ENCODE data around the gene WBP4. TPM values are rescaled to one million over a fixed set of nuclear protein-coding genes. Genes with fewer than 3 reads are reported as not detected.

Gene WBP4
- total RNA-seq, 1 donor from 2014 or later, result 10.6 TPM

DNA sequence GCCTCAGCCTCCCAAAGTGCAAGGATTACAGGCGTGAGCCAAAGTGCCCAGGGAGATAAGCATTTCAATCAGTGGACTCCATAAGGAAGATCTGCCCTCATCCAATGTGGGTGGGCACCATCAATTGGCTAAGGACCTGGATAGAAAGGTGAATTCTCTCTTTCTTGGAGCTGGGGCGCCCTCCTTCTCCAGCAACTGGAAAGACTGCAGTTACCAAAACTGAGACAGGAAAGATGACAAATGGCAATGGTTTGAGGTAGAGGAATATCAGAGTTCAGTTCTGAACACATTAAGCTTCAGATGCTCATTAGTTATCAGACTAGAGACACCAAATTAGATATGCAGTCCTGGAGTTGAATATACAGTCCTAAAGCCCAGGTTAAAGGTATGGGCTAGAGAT, 31.7 kb upstream of the WBP4 start:
- H3K36me3 Mint-ChIP-seq (ENCODE audit: low read depth, unreplicated experiment), result peaks cover 9% of the 10 kb centered on the region
- Histone ChIP-seq H3K36me3 (ENCODE audit: insufficient read depth, low read length) (no peaks in the 10 kb centered on the region), H3K4me3 (ENCODE audit: insufficient read depth, low read depth, low read length) (no peak overlapping the region), H2AFZ (ENCODE audit: low read depth, low read length) (no peak overlapping the region), H3K4me2 (ENCODE audit: low read length) (no peak overlapping the region), H4K20me1 (ENCODE audit: insufficient read depth, low read length) (peaks cover 72% of the 10 kb centered on the region), H3K79me2 (ENCODE audit: insufficient read depth, low read length) (peaks cover 39% of the 10 kb centered on the region), H3K27ac (ENCODE audit: low read depth, low read length) (no peak overlapping the region), H3K9me3 (ENCODE audit: insufficient read depth, low read depth, low read length) (no peaks in the 10 kb centered on the region), H3K4me1 (ENCODE audit: insufficient read depth, low read length) (no peaks in the 10 kb centered on the region), H3K27me3 (ENCODE audit: insufficient read depth, low read length) (no peaks in the 10 kb centered on the region), H3K9ac (ENCODE audit: low read length) (no peak overlapping the region)
- H3K27me3 Mint-ChIP-seq (ENCODE audit: low read depth, unreplicated experiment), result no peaks in the 10 kb centered on the region
- TF ChIP-seq EZH2 (IDR thresholded peaks at IDR 0.05; ENCODE audit: insufficient read depth, low read length) (no peak), CTCF (IDR thresholded peaks at IDR 0.05; ENCODE audit: insufficient read depth, low read depth, low read length) (no peak)
- H3K4me3 Mint-ChIP-seq (ENCODE audit: unreplicated experiment), result no peak overlapping the region
- peaks cover 14% of the 10 kb centered on the region for H3K4me1 Mint-ChIP-seq (ENCODE audit: low read depth, unreplicated experiment)
- FAIRE-seq (no peak), DNase-seq (ENCODE audit: low read depth) (no peak)
- no peaks in the 10 kb centered on the region for H3K9me3 Mint-ChIP-seq (ENCODE audit: unreplicated experiment)
- no peak overlapping the region for H3K27ac Mint-ChIP-seq (ENCODE audit: unreplicated experiment)

DNA sequence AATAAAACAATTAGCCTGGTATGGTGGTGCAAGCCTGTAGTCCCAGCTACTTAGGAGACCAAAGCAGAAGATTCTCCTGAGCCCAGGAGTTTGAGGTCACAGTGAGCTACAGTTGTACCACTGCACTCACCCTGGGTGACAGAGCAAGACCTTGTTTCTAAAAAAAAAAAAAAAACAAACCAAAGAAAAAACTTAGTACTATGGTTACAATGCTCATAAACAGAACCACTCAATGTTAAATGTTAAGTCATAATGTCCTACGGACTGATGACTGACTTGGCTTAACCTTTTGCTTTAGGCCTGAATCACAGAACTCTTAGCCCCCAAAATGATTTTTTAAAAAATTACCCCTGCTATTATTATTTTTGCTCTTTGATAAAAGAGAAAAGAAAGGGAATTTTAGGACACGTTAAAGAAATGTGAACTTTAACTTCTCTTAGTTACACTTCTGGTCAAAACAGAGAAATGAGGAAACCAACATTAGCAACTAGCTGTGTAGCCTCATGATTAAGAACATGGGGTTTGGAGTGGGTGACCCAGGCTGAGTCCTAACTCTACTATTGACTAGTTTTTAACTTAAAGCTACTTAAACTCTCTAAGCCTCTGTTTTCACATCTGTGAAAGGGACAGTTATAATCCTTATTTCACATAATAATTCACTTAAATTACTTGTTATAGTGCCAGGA, 28.5 kb upstream of the WBP4 start:
- Mint-ChIP-seq H3K36me3 (ENCODE audit: low read depth, unreplicated experiment) (peaks cover 4% of the 10 kb centered on the region), H3K27me3 (ENCODE audit: low read depth, unreplicated experiment) (no peaks in the 10 kb centered on the region), H3K27ac (ENCODE audit: unreplicated experiment) (no peak overlapping the region), H3K4me1 (ENCODE audit: low read depth, unreplicated experiment) (peaks cover 8% of the 10 kb centered on the region), H3K4me3 (ENCODE audit: unreplicated experiment) (no peak overlapping the region), H3K9me3 (ENCODE audit: unreplicated experiment) (no peaks in the 10 kb centered on the region)
- DNase-seq (ENCODE audit: low read depth) (no peak), FAIRE-seq (no peak)
- Histone ChIP-seq H3K9me3 (ENCODE audit: insufficient read depth, low read depth, low read length) (no peaks in the 10 kb centered on the region), H2AFZ (ENCODE audit: low read depth, low read length) (no peak overlapping the region), H3K27ac (ENCODE audit: low read depth, low read length) (no peak overlapping the region), H4K20me1 (ENCODE audit: insufficient read depth, low read length) (peaks cover 51% of the 10 kb centered on the region), H3K4me2 (ENCODE audit: low read length) (no peak overlapping the region), H3K27me3 (ENCODE audit: insufficient read depth, low read length) (no peaks in the 10 kb centered on the region), H3K9ac (ENCODE audit: low read length) (no peak overlapping the region), H3K36me3 (ENCODE audit: insufficient read depth, low read length) (no peaks in the 10 kb centered on the region), H3K4me1 (ENCODE audit: insufficient read depth, low read length) (no peaks in the 10 kb centered on the region), H3K79me2 (ENCODE audit: insufficient read depth, low read length) (peaks cover 33% of the 10 kb centered on the region), H3K4me3 (ENCODE audit: insufficient read depth, low read depth, low read length) (no peak overlapping the region)
- TF ChIP-seq EZH2 (IDR thresholded peaks at IDR 0.05; ENCODE audit: insufficient read depth, low read length) (no peak), CTCF (IDR thresholded peaks at IDR 0.05; ENCODE audit: insufficient read depth, low read depth, low read length) (no peak)

GRCh38 chr13:41034382-41034781, 26.9 kb upstream of the WBP4 start:
- FAIRE-seq, result no peak
- Histone ChIP-seq H3K4me2 (ENCODE audit: low read length) (no peak overlapping the region), H3K9me3 (ENCODE audit: insufficient read depth, low read depth, low read length) (no peaks in the 10 kb centered on the region), H4K20me1 (ENCODE audit: insufficient read depth, low read length) (peaks cover 48% of the 10 kb centered on the region), H3K79me2 (ENCODE audit: insufficient read depth, low read length) (peaks cover 41% of the 10 kb centered on the region), H3K36me3 (ENCODE audit: insufficient read depth, low read length) (no peaks in the 10 kb centered on the region), H3K27ac (ENCODE audit: low read depth, low read length) (no peak overlapping the region), H3K9ac (ENCODE audit: low read length) (no peak overlapping the region), H3K27me3 (ENCODE audit: insufficient read depth, low read length) (no peaks in the 10 kb centered on the region), H3K4me3 (ENCODE audit: insufficient read depth, low read depth, low read length) (no peak overlapping the region), H3K4me1 (ENCODE audit: insufficient read depth, low read length) (no peaks in the 10 kb centered on the region), H2AFZ (ENCODE audit: low read depth, low read length) (no peak overlapping the region)
- TF ChIP-seq EZH2 (IDR thresholded peaks at IDR 0.05; ENCODE audit: insufficient read depth, low read length) (no peak), CTCF (IDR thresholded peaks at IDR 0.05; ENCODE audit: insufficient read depth, low read depth, low read length) (no peak)
- Mint-ChIP-seq H3K36me3 (ENCODE audit: low read depth, unreplicated experiment) (no peaks in the 10 kb centered on the region), H3K4me3 (ENCODE audit: unreplicated experiment) (no peak overlapping the region), H3K27me3 (ENCODE audit: low read depth, unreplicated experiment) (no peaks in the 10 kb centered on the region), H3K4me1 (ENCODE audit: low read depth, unreplicated experiment) (peaks cover 3% of the 10 kb centered on the region), H3K27ac (ENCODE audit: unreplicated experiment) (no peak overlapping the region), H3K9me3 (ENCODE audit: unreplicated experiment) (no peaks in the 10 kb centered on the region)
- no peak for DNase-seq (ENCODE audit: low read depth)
